Left hindlimb (tissue), 1 donor: Measurements from ENCODE around the gene NCDN.
A peak's percentile ranks its signal among the peaks of the same experiment; 100 is the strongest.

Experiments used
- DNase-seq: peaks from one replicate; pipeline ENCODE4 v3.0.0-alpha.2; 2018

The NCDN gene

GRCh38 chr1:35554266-35555211 lies 3.1 kb upstream of the NCDN start:
- DNase-seq, result no peak

GRCh38 chr1:35555212-35555584 lies 2.4 kb upstream of the NCDN start:
- no peak for DNase-seq

GRCh38 chr1:35555601-35556477 lies 1.8 kb upstream of the NCDN start:
- DNase-seq, result no peak

DNA sequence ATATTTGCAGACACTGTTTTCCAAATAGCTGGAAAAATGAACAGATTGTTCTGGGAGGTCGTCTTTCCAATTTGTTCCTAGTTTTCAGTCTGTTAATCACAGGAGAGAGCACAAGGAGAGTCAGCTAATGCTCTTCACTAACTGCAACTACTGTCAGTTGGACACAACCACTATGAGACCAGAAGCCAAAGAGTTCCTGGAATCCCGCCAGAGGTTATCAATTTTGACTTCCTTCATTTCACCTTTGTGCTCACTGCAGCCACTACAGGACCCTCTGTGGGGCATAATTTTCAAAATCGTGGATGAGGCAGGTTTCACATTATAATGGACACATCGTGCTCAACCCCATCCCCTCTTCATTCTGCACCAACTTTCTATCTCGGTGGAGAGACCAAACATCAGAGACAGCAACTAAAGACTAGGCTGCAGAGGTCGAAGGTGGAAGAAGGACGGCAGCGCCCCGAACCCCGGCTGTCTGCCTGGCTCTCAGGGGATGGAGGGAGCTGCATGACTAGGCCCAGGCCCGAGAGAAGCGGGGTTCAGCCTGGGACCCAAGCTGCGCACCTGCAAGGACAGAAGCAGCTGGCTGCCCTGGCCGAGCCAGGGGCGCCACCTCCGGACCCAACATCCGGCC lies 998 bp upstream of the NCDN start:
- DNase-seq, result no peak

DNA sequence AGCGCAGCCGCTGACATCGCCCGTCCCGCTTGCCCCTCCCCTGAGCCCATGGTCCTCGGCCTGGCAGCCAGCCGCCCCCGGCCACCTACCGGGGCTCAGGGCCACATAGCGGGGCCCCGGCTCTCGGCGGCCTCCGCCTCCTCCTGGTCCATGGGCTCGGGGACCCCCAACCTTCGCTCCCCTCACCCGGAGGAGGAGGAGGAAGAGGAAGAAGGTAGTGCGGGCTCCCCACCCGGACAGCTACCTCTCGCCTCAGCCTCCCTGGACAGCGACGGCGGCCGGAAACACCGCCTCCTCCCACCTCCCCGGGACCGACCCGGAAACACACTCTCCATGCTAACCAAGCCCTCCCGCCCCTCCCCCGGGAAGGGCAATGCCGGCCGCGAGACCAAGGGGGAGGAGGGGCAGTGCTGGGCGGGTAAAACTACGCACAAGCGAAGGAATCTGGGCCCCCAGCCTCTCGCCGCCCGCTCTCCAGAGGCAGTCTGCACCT lies 435 bp upstream of the NCDN start, which contains the start of gene KIAA0319L:
TSS of gene KIAA0319L (minus strand) at position 286 of the 493 bp plus-strand sequence. CDS start 2,912 bp downstream, outside the sequence.
- DNase-seq, result no peak

GRCh38 chr1:35558374-35559316 lies 1.0 kb downstream of the NCDN start:
- no peak for DNase-seq

DNA sequence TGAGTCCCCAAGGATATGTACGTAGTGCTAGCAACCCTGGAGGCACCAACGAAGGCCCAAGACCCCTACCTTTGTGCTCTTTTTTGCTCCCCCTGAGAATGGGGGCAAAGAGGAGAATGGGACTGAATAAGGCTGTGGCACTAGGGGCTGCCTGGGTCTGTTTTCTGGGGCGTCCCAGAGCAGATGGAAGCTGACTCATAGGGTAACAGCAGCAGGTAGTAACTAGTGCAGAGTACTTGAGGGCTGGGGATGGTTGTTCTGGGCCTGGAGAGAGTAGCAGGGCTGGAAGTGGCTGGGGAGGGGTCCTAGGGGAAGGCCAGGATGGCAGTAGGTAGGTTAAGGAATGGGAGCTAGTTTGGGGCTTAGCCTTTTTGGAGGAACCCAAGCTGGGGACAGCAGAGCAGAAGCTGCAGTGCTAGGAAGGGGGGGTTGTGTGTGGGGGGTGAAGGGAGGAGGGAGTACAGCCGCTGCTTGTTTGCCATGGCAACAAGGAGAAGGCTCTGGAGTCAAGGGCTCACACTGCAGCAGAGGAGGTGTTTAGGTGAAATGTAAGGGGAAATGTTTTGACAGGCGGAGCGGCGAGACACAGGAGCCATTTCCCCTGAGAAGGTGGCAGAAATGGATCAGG lies 1.8 kb downstream of the NCDN start:
- no peak for DNase-seq

- DNase-seq, result no peak
These were observed 2.9 kb downstream of the NCDN start for GRCh38 chr1:35560256-35561225.

DNA sequence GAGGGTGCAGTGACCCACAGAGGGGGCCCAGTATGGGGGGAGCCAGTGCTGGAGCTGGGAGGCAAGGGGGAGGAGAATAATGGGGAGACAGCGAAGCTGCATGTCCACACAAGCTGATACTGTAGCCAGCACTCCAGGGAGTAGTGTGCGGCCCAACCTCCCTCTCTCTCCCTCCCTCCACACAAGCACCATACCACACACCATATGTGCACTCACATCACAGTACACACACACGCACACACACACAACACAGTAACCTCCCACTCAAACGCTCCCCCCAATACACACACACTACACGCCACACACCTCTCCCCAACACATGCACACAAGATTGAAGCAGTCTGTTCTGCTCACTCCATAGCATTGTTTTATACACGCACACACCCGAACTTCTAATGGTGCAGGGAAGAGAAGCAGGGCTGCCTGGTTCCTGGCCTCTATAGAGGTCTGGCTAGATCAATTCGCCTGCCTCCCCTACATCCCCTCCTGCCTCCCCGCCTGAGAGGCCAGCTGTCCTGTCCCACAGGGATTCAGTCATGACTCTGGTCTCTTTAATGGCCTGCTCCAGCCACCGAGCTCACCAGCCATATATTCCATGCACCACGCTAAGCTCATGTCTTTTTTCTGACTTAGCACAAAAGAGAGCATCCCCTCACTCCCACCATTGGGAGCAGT lies 3.8 kb downstream of the NCDN start:
- DNase-seq, result no peak

GRCh38 chr1:35561972-35562680 lies 4.5 kb downstream of the NCDN start:
- no peak for DNase-seq

DNA sequence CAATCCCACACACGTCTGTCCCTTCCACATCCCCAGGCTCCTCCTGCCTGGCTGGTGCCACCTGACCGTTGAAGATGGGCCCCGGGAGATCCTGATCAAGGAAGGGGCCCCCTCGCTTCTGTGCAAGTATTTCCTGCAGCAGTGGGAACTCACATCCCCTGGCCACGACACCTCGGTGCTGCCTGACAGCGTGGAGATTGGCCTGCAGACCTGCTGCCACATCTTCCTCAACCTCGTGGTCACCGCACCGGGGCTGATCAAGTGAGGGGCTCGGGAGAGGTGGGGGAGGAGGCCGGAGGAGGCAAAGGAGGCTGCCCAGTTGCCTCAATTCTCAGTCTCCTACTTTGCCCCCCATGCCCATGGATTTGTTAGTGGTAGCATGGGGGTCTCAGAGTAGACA lies 5.6 kb downstream of the NCDN start:
- DNase-seq, result no peak

DNA sequence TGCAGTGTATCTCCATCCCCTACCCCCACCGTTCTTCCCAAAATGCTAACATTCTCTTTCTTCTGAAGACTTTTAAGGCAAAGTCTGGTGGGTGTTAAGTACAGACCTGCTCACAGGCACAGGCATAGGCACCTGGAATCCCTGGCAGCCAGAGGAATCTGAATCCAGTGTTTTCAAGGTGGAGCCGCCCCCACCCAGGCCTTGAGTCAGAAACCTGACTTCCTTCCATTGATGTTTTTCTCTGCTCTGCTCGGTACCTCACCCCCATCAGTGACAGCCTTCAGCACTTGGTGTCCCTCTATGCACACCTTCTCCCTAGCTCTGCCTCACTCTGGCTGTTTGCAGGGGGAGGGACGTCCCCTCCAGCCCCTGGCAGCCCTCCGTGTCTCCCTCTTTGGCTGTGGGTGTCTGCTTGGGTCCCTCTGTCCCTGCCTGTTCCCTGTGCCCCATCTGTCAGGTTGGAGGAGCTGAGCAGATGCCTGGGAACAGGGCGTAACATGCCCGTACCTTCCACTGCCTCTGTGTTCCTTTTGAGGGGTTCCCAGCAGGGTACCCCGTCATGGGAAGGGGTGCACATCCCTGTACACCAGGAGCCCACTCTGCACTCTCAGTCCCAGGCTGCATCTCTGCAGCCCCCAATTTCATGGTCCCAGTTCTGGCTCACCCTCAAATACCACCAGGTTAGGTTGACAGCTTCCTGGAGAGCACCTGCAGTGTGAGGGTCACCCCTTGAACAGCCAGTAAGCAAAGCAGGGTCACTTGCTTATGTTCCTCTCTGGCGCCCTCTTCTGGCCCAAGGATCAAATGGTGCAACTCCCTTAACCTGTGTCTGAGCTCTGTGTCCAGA lies 6.7 kb downstream of the NCDN start:
- DNase-seq, result no peak

GRCh38 chr1:35564884-35565741 lies 7.5 kb downstream of the NCDN start:
- no peak for DNase-seq

GRCh38 chr1:35565742-35566133 lies 8.1 kb downstream of the NCDN start:
- DNase-seq, result no peak

DNA sequence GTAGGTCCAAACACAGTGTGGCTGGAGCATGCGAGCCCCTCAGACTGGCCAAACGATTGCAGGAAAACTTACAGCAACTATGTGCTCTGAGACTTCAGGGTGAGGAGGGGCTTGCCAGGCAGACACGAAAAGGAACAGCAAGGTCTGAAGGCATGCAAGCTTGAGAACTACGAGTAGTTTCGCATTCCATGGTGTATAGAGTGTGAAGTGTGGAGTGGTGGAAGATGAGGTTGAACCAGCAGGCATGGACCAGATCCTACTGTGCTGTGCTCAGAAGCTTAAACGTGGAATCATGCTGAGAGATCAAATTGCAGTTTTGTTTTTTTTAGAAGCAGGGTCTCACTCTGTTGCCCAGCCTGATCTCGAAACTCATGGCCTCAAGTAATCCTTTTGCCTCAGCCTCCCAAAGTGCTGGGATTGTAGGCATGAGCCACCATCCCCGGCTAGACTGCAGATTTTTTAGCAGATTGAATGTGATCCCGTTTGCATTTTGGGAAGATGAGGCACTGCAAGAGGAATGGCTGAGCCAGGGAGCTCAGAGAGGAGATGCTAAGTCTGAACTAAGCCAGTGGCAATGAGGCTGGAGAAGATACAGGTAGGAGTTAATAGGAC lies 10.5 kb downstream of the NCDN start:
- DNase-seq, result no peak

GRCh38 chr1:35568975-35569395 lies 11.4 kb downstream of the NCDN start:
- DNase-seq, result peak; percentile 77
